ENCODE results near the gene CLRN3. TPM values are rescaled to one million over a fixed set of nuclear protein-coding genes. Genes with fewer than 3 reads are reported as not detected.

The CLRN3 gene
- total and polyA plus RNA-seq, 2 of the 8 experiments (the other 6 are each of a cell fraction or from before 2014, with no cell fraction given), result not detected

DNA sequence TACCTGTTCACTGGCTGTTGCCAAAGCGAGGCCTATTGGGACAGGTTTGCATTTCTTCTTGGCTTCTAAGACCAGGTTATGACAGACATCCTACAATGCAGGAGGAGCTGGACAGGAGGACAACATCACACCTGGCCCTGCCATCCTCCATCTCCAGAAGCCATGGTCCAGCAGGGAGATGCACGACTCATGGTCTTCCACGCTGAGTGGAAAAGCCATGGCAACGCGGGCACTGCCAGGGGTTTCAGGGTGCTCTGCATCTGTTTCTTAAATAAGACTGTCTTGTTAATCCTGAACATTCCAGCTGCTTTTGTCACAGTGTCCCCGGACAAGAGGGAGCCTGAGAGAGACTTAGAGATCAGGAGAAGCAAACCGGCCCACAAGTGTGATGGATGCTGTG lies 40.3 kb downstream of the CLRN3 start (continued):
- no peak for TF ChIP-seq CHD7 (IDR thresholded peaks at IDR 0.05; ENCODE audit: insufficient replicate concordance, low read length)
- no peak for TF ChIP-seq SP1 (IDR thresholded peaks at IDR 0.05; ENCODE audit: low read depth, low read length)

Measured in H1 (cell line).